Activated naive CD4-positive, alpha-beta T cell treated with anti-CD3 and anti-CD28 coated beads, Interleukin-2, amount 50 U/mL, for 16 hours (primary cell): ENCODE results near the gene LCN9.

Experiments used
- DNase-seq: peaks from one replicate; pipeline ENCODE4 v3.0.0-alpha.2; 2020

LCN9 gene

GRCh38 chr9:135701067-135701958 is 38.2 kb downstream of the LCN9 start:
- DNase-seq = no peak

DNA sequence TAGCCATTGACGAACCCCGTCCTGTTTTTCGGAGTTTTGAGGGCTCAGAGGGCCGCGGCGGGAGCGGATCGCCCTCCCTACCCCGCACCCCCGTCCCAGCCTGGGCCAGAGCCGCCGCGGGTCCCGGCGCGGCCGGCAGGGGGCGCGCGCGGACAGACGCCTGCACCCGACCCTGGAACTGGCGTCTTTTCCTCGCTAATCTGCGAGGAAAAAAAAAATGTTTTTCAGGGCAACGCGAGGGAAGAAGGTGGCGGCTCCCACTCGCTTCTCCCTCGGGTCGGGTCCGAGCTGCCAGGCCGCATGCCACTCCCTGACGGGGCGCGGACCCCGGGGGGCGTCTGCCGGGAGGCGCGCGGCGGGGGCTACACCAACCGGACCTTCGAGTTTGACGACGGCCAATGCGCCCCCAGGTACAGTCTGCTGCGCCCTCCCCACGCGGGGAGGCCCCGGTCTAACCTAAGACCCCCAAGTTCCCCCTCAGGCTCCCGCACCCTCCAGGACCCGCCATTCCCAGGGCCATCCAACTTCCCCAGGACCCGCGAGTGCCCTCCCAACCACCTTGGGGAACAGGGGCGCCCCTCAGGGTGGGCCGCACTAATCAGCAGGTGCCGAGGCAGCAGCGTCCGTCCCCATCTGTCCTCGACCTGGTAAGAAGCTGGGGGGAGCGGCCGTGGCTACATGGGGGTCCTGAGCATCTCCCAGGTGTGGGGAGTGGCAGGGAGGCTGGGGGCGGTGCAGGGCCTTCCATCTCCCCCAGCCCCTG is 39.0 kb downstream of the LCN9 start, which contains the start of gene KCNT1:
KCNT1 (plus strand) TSS at position 227 of the 763 bp plus-strand sequence; CDS start at position 301, 74 bp downstream.
- peak; percentile 51 for DNase-seq

DNA sequence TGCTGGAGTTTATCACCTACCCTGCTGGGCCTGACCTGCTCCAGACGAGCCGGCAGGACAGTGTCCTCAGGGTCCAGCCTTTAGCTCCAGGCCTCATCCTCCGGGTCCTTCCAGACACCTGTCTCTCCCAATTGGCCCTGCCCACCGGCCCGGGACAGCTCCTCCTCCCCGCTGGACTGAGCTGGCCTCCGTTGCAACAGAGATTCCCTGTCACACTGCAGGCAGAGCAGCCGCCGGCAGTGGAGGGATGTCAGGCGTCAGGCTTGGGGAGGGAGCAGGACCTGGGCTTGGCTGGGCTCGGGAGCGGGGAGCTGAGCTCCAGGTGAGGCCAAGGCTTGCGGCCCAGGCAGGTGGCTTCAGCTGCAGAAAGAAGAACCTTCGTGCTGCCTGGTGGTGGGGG is 40.6 kb downstream of the LCN9 start:
- no peak for DNase-seq

- no peak for DNase-seq
Measured at GRCh38 chr9:135704483-135704882, 41.4 kb downstream of the LCN9 start.

- DNase-seq = no peak
Measured at GRCh38 chr9:135705376-135705775, 42.3 kb downstream of the LCN9 start.

DNA sequence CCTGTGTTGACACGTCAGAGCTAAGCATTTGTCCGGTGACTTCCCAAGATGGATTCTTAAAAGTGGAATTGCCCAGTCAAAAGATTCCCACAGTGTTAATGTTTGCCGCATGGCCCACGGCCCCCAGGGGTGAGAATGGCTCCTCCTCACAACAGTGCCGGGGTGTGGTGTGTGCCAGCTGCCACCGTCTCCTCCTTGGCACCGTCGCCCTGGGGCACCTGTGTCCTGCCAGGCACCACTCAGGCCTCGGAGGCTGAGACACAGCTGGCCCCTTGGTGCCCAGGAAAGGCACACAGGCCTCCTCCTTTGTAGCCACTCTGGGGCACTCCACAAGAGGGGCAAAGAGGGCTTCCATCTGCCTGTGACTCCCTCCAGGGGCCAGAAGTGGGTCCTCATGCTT is 43.2 kb downstream of the LCN9 start:
- no peak for DNase-seq

GRCh38 chr9:135707252-135708138 is 44.4 kb downstream of the LCN9 start:
- no peak for DNase-seq

- no peak for DNase-seq
Measured at GRCh38 chr9:135708164-135708563, 45.1 kb downstream of the LCN9 start.

DNA sequence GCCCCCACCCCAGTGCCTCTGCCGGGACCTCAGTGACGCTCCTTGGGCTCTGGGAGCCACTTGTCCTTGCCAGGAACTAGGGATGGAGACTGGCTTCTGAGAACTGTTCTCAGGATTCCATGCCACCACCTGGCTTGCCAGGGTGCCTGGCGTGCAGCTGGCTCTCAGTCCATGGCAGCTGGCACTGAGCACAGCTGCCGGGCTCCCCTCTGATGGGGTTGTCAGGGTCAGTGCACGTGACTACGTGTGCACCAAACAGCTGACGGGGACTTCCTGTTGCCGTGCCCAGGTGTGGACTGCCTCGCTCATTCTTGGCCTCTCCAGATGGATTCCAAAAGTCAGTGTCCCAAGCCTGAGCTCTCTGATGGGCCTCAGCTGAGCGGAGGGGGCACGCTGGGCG is 48.3 kb downstream of the LCN9 start:
- DNase-seq = no peak

- DNase-seq = no peak
Measured at GRCh38 chr9:135711881-135712280, 48.8 kb downstream of the LCN9 start.

GRCh38 chr9:135712613-135713295 is 49.6 kb downstream of the LCN9 start:
- DNase-seq = no peak

GRCh38 chr9:135714242-135715055 is 51.3 kb downstream of the LCN9 start:
- no peak for DNase-seq

DNA sequence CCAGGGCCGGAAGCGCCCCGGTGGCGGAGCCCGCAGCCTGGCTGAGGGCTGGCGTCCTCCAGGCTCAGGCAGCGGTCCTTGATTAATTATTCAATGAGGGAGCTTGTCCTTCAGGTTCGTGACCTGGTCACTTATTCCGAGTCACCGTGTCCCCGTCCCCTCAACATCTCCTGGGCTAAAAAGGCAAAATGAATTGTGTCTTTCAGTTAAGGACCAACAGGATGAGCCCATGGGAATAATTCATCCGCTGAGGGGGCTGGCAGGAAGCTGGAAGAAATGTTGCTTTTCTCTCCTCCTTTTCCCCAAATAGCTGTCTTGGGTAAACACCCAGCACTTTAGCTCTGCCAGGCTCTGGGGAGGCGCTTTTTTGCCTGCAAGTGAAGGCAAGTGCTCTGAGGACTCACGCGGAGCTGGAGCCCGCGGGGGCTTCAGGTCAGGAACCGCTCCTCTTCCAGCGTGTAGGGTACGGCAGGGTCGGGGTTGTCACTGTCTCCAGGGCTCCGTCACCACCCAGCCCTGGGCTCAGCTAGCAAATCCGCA is 52.0 kb downstream of the LCN9 start:
- no peak for DNase-seq

- DNase-seq = no peak
Measured at GRCh38 chr9:135716045-135716444, 52.9 kb downstream of the LCN9 start.
